GM12891 (cell line): ENCODE results near the gene CHP1.

ENCODE experiments used
- PAX5 ChIP-seq: IDR thresholded peaks from 2 replicates; pipeline ENCODE4 v1.6.1; 2011; ENCODE audit warnings: low read length, moderate library complexity, mild to moderate bottlenecking; ENCODE audit not compliant: insufficient read depth, severe bottlenecking
- POLR2A ChIP-seq: IDR thresholded peaks from 2 replicates; pipeline ENCODE4 v1.6.1; 2011; ENCODE audit warnings: low read depth, low read length, control low read depth
- POLR2AphosphoS5 ChIP-seq: IDR thresholded peaks from 2 replicates; pipeline ENCODE4 v1.6.1; 2011; ENCODE audit warnings: low read depth, low read length, control low read depth
- POU2F2 ChIP-seq: IDR thresholded peaks from 2 replicates; pipeline ENCODE4 v1.6.1; 2011; ENCODE audit warnings: low read depth, mild to moderate bottlenecking, control low read depth, low read length, moderate library complexity
- SPI1 ChIP-seq: IDR thresholded peaks from 2 replicates; pipeline ENCODE4 v1.6.1; 2011; ENCODE audit warnings: low read depth, low read length, control low read depth
- TAF1 ChIP-seq: IDR thresholded peaks from 2 replicates; pipeline ENCODE4 v1.6.1; 2011; ENCODE audit warnings: low read depth, low read length, control low read depth

DNA sequence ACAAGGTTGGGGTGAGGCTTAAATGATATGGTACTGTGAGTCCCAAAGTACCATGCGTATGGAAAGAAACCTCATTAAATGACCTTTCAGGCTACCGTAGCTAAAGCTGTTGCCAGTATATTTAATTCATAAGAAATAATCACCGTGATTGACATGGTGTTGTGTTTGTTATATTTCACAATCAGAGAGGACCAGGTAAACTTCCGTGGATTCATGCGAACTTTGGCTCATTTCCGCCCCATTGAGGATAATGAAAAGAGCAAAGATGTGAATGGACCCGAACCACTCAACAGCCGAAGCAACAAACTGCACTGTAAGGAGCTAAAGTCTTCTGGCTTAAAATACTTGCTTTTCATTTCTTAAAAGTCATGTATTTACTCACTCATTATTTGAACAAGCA, 31.5 kb downstream of the CHP1 start:
- TF ChIP-seq TAF1, result no peak
- TF ChIP-seq POLR2A, result no peak
- no peak for TF ChIP-seq POLR2AphosphoS5
- TF ChIP-seq SPI1, result no peak
- no peak for TF ChIP-seq POU2F2
- no peak for TF ChIP-seq PAX5
